Right forelimb (tissue), 1 donor: ENCODE data around the gene COMMD10.
"Not testable (repeated sequence)": the region's sequence is repeated elsewhere in the genome, so short reads cannot be mapped to it uniquely, and the experiment has no call there.

Experiments
- DNase-seq: peaks from one replicate; pipeline ENCODE4 v3.0.0-alpha.2; 2018

COMMD10 gene

GRCh38 chr5:116098998-116099397, 14.2 kb downstream of the COMMD10 start:
- no peak for DNase-seq

DNA sequence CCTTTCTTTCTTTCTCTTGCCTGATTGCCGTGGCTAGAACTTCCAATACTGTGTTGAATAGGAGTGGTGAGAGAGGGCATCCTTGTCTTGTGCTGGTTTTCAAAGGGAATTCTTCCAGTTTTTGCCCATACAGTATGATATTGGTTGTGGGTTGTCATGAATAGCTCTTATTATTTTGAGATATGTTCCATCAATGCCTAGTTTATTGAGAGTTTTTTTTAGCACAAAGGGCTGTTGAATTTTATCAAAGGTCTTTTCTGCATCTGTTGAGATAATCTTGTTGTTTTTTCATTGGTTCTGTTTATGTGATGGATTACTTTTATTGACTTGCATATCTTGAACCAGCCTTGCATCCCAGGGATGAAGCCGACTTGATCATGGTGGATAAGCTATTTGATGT, 20.1 kb downstream of the COMMD10 start:
- not testable (repeated sequence) for DNase-seq

GRCh38 chr5:116115163-116115562, 30.3 kb downstream of the COMMD10 start:
- no peak for DNase-seq

- no peak for DNase-seq
Observed at GRCh38 chr5:116130471-116130870, 45.6 kb downstream of the COMMD10 start.

DNA sequence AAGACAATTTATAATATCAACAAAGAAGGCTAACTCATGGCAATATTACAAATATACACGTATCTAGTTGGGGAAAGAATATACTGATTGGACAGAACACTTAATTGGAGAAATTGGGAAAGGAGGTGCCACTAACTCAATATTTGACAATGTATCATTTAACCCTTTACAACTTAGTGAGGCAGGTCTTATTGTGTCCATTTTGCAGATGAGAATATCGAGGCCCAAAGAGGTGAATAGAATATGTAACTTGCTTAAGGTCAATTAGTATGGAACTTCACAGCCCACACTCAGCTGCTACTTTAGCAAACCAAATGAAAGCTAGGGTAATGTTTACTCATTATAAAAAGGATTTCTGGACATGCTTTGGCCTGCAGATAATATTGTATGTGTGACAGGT, 46.2 kb downstream of the COMMD10 start:
- DNase-seq: no peak

DNA sequence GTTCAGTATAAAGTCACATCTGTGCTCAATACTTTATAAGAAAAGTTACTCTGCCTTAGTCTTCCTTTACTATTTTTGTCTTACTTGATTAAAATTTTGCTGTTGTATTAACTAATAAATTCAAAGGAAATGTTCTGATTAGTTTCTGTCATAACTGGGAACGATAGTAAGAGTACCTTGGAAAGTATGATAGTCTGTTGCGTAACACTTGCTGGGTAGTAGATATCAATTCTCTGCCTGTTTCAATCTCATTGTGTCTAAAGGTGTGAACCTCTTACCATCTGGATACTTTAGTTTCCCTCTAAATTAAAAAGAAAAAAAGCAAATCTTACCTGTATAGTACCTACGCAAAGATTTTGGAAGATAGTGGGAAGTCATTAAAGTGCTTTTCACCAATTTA, 48.5 kb downstream of the COMMD10 start:
- DNase-seq: no peak

- DNase-seq: no peak
Observed at GRCh38 chr5:116135344-116135743, 50.5 kb downstream of the COMMD10 start.

DNA sequence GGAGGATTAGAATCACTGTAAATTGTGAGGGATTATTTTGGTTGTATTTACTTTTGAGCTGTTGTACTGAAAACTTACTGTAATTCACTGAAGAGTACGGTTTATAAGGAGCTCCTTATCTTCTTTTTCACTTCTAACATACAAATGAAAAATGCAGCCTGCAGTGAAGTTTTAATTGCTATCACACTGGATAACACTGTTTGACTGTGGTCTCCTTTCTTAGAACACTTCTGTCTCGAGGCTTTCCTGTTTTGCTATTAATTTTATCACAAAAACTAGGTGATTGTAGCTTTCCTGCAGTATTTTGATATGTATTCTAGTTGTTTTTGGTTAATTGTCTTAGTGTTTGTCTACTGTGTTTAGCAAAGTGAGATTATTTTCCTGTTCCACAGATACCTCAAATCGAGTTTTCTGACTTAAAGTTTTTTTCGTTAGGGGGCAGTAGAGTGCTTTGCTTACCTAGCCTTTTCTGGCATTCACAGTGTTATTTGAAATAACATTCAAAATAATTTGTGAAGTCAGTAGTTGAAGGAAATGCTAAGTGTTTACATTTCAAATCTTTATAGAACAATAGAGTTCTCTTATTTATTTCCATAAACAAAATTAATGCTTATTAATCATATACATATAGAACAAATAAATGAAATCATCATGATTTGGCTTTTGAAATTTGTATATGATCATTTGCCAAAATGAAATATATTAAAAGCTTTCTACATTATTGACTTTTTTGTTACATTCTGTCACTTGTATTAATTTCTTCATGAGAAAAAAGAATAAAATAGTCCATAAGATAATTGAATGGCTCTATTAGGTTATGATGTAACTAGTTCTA, 52.9 kb downstream of the COMMD10 start:
- no peak for DNase-seq

DNA sequence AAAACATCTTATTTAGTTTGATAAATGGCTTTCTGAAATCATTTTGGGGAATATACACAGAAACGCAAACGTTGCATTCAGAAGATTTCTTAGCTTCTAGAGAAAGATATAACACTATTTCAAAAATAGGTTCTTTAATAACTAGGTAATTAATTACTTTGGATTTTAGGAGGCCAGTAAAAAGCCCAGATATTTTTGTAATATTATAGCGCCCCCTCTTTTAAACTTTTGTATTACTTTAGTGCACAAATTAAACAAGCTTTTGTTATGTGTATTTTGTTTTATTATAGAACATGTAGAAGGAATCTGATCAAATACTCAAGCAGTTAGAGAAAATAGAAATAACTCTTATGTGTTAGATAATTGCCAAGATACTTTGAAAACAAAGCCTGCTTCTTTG, 57.7 kb downstream of the COMMD10 start:
- no peak for DNase-seq

- DNase-seq: no peak
Observed at GRCh38 chr5:116144103-116144502, 59.3 kb downstream of the COMMD10 start.

- no peak for DNase-seq
Observed at GRCh38 chr5:116144991-116145390, 60.2 kb downstream of the COMMD10 start.

DNA sequence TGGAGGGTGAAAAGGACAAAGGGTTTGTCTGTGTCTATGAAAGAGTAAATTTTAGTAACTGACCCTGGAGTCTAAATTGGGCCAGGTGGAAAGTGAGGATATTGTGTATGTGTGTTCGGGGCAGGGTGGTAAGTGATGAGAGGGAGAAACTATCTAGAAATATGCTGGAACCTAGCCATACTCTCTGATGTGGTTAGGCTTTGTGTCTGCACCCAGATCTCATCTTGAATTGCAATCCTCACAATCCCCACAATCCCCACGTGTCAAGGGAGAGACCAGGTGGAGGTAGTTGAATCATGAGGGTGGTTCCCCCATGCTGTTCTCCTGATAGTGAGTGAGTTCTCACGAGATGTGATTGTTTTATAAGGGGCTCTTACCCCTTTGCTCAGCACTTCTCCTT, 60.6 kb downstream of the COMMD10 start:
- no peak for DNase-seq

- no peak for DNase-seq
Observed at GRCh38 chr5:116152169-116152568, 67.3 kb downstream of the COMMD10 start.

- no peak for DNase-seq
Observed at GRCh38 chr5:116153687-116154174, 68.9 kb downstream of the COMMD10 start.

DNA sequence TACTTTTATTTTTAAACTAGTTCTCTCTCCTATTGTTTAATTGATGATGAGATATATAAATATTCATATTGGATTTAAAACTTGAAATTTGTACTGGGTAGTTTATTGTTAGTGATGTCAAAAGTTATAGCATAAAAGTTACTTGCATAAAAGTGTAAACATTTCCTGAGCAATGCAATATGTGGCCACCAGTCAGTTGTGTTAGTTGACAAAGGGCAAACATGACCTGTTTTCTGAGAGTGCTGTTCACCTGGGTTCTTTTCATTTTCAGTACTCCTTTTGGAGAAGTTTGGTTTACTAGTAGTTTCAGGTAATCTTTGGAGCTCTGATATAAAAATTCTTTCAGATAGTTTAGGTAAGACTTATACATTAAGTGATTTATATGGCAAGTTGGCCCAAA, 69.4 kb downstream of the COMMD10 start:
- no peak for DNase-seq

GRCh38 chr5:116154931-116155330, 70.1 kb downstream of the COMMD10 start:
- DNase-seq: no peak

GRCh38 chr5:116157902-116158301, 73.1 kb downstream of the COMMD10 start:
- DNase-seq: no peak

GRCh38 chr5:116159006-116159405, 74.2 kb downstream of the COMMD10 start:
- DNase-seq: no peak

- no peak for DNase-seq
Observed at GRCh38 chr5:116174111-116174510, 89.3 kb downstream of the COMMD10 start.

GRCh38 chr5:116176121-116176520, 91.3 kb downstream of the COMMD10 start:
- no peak for DNase-seq

DNA sequence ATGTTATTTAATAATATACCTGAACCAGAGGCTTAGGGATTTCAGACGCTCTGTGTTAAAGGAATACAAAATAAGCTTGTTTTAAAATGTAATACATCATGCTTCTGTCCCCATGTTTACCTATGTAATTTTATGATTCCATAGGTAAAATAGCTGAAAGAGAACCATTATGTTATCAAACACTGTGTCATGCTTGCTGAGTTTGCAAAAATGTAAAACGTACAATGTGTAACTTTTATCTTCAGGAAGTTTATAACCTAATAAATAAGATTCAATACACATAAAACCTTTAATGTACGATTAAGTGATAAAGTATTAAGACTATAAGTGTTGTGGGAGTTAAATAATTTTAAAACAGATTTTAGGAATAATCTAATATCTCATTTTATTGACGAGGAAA, 94.1 kb downstream of the COMMD10 start:
- no peak for DNase-seq

- no peak for DNase-seq
Observed at GRCh38 chr5:116209166-116209565, 124.3 kb downstream of the COMMD10 start.

DNA sequence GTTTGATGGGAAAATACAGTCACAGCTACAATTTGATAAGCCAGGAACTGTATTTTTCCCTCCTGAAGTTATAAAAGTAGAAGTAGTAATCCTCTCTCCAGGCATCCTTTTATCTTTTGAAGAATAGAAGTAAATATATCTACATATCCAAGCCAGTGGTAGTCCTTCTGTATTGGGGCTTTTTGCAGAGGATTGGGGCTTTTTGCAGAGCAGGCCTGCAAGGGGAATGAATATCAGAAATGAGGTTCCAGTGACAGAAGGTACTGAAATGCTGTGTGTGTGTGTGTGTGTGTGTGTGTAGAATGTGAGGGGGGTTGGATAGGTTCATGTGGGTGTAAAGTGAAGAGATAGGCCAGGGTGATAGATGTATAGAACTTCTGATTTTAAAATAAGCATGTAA, 127.4 kb downstream of the COMMD10 start:
- no peak for DNase-seq

- no peak for DNase-seq
Observed at GRCh38 chr5:116216246-116216645, 131.4 kb downstream of the COMMD10 start.
